ENCODE measurements around the gene KCND1. TPM values are rescaled to one million over a fixed set of nuclear protein-coding genes. Genes with fewer than 3 reads are reported as not detected.

The KCND1 gene
- total and polyA plus RNA-seq, 10 of the 15 experiments (the other 5 are each of a cell fraction or from before 2014, with no cell fraction given), result 0.02 to 1.0 (median 0.39) TPM

- ATAC-seq, result no peak
- intact Hi-C loops (cut with micrococcal nuclease; ENCODE audit: unreplicated experiment), result no loop called here
- H2AFZ ChIP-seq (ENCODE audit: control insufficient read depth, low read depth, low read length), result no peak overlapping the region
- no peaks in the 10 kb centered on the region for H3K9me3 ChIP-seq (replicated peaks; ENCODE audit: control insufficient read depth, insufficient read depth, low read length)
- FAIRE-seq, result no peak
- ChIA-PET SMC1A (ENCODE audit: uncharacterized antibody, unreplicated experiment) (no interaction called here), POLR2A (no interaction called here), CTCF (no interaction called here), RAD21 (ENCODE audit: unreplicated experiment) (no interaction called here)
- peaks cover 0 to 18% of the 10 kb centered on the region in 2 experiments; a peak in 3 of 4 replicates for H3K36me3 ChIP-seq (ENCODE audit: control insufficient read depth in 2 of 2, insufficient read depth in 2 of 2, low read length in 1 of 2)
- TF ChIP-seq, protein P1, sequence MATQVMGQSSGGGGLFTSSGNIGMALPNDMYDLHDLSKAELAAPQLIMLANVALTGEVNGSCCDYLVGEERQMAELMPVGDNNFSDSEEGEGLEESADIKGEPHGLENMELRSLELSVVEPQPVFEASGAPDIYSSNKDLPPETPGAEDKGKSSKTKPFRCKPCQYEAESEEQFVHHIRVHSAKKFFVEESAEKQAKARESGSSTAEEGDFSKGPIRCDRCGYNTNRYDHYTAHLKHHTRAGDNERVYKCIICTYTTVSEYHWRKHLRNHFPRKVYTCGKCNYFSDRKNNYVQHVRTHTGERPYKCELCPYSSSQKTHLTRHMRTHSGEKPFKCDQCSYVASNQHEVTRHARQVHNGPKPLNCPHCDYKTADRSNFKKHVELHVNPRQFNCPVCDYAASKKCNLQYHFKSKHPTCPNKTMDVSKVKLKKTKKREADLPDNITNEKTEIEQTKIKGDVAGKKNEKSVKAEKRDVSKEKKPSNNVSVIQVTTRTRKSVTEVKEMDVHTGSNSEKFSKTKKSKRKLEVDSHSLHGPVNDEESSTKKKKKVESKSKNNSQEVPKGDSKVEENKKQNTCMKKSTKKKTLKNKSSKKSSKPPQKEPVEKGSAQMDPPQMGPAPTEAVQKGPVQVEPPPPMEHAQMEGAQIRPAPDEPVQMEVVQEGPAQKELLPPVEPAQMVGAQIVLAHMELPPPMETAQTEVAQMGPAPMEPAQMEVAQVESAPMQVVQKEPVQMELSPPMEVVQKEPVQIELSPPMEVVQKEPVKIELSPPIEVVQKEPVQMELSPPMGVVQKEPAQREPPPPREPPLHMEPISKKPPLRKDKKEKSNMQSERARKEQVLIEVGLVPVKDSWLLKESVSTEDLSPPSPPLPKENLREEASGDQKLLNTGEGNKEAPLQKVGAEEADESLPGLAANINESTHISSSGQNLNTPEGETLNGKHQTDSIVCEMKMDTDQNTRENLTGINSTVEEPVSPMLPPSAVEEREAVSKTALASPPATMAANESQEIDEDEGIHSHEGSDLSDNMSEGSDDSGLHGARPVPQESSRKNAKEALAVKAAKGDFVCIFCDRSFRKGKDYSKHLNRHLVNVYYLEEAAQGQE (IDR thresholded peaks at IDR 0.05; ENCODE audit: low read depth, low read length), result peak; percentile 86
- TF ChIP-seq EZH2 (IDR thresholded peaks at IDR 0.05; ENCODE audit: borderline replicate concordance, control insufficient read depth, low read depth, low read length), result no peak
- no peak for TF ChIP-seq GATAD2B (conservative IDR thresholded peaks at IDR 0.05; ENCODE audit: low read depth)
- H3K4me2 ChIP-seq (ENCODE audit: control insufficient read depth, insufficient read depth), result no peak overlapping the region
- H3K9ac ChIP-seq (ENCODE audit: control insufficient read depth, insufficient read depth, low read length), result no peak overlapping the region
- no peak overlapping the region for H3K4me3 ChIP-seq
- no peaks in the 10 kb centered on the region for H3K27me3 ChIP-seq (replicated peaks in 1 of 2; ENCODE audit: control insufficient read depth in 2 of 2, insufficient read depth in 2 of 2, low read length in 1 of 2)
- no peak for DNase-seq (ENCODE audit: low read depth, low spot score)
- H3K4me1 ChIP-seq (ENCODE audit: control insufficient read depth, insufficient read depth, low read length), result no peaks in the 10 kb centered on the region; the same call in none of the 2 replicates
- no TSS peak for BruUV-seq (replicated peaks)
- WGBS (ENCODE audit: insufficient coverage, insufficient replicate concordance, low lambda C conversion rate, missing lambda C conversion rate), result 33% methylated on average over 6 of the region's 6 CpGs
- peaks cover 15% of the 10 kb centered on the region for H3K79me2 ChIP-seq (ENCODE audit: control insufficient read depth, insufficient read depth, low read length)
- no peaks in the 10 kb centered on the region; the same call in 1 of the 2 replicates for H4K20me1 ChIP-seq (ENCODE audit: control insufficient read depth, insufficient read depth)
- in situ Hi-C loops (cut with MboI), result no loop called here
- no peak overlapping the region for H3K27ac ChIP-seq (ENCODE audit: control insufficient read depth, insufficient read depth)
Measured at GRCh38 chrX:48996969-48997368, 25.3 kb upstream of the KCND1 start.

- FAIRE-seq (no peak), ATAC-seq (no peak), DNase-seq (ENCODE audit: low read depth, low spot score) (no peak)
- no peak overlapping the region for H3K9ac ChIP-seq (ENCODE audit: control insufficient read depth, insufficient read depth, low read length)
- no peak overlapping the region for H3K4me3 ChIP-seq
- no peaks in the 10 kb centered on the region for H3K79me2 ChIP-seq (ENCODE audit: control insufficient read depth, insufficient read depth, low read length)
- H3K9me3 ChIP-seq (replicated peaks; ENCODE audit: control insufficient read depth, insufficient read depth, low read length), result no peaks in the 10 kb centered on the region
- no peaks in the 10 kb centered on the region for H3K27me3 ChIP-seq (replicated peaks in 1 of 2; ENCODE audit: control insufficient read depth in 2 of 2, insufficient read depth in 2 of 2, low read length in 1 of 2)
- H4K20me1 ChIP-seq (ENCODE audit: control insufficient read depth, insufficient read depth), result no peaks in the 10 kb centered on the region
- in situ Hi-C loops (cut with MboI) (no loop called here), intact Hi-C loops (cut with micrococcal nuclease; ENCODE audit: unreplicated experiment) (no loop called here)
- no TSS peak for BruUV-seq (replicated peaks)
- no peak overlapping the region for H2AFZ ChIP-seq (ENCODE audit: control insufficient read depth, low read depth, low read length)
- ChIA-PET POLR2A (no interaction called here), SMC1A (ENCODE audit: uncharacterized antibody, unreplicated experiment) (interaction anchor here (0.6 to 1.1 kb wide), 2 partner anchors 52 to 299 kb away, joined by 3 read pairs; no protein-coding TSS in a partner anchor), RAD21 (ENCODE audit: unreplicated experiment) (no interaction called here), CTCF (interaction anchor here (0.8 kb wide), 1 partner anchor 18 kb away, joined by 3 read pairs; no protein-coding TSS in a partner anchor)
- H3K27ac ChIP-seq (ENCODE audit: control insufficient read depth, insufficient read depth), result no peak overlapping the region
- H3K4me2 ChIP-seq (ENCODE audit: control insufficient read depth, insufficient read depth), result no peak overlapping the region
- no peaks in the 10 kb centered on the region for H3K4me1 ChIP-seq (ENCODE audit: control insufficient read depth, insufficient read depth, low read length)
- peaks cover 0 to 10% of the 10 kb centered on the region in 2 experiments; a peak in 2 of 4 replicates for H3K36me3 ChIP-seq (ENCODE audit: control insufficient read depth in 2 of 2, insufficient read depth in 2 of 2, low read length in 1 of 2)
- TF ChIP-seq HDGF (IDR thresholded peaks at IDR 0.05) (no peak), EP300 (IDR thresholded peaks at IDR 0.05; ENCODE audit: borderline replicate concordance in 1 of 2, control insufficient read depth in 1 of 2, low read depth in 2 of 2, low read length in 2 of 2) (no peak), CBX3 (IDR thresholded peaks at IDR 0.05; ENCODE audit: borderline replicate concordance, low read depth) (no peak), HSF1 (IDR thresholded peaks at IDR 0.05; ENCODE audit: low read depth, low read length) (no peak), ZZZ3 (IDR thresholded peaks at IDR 0.05; ENCODE audit: control insufficient read depth, insufficient read length, low read depth) (no peak), SREBF2 (IDR thresholded peaks at IDR 0.05; ENCODE audit: low read length) (no peak)
Measured at GRCh38 chrX:48992341-48992740, 20.7 kb upstream of the KCND1 start.

Measured in GM12878 (cell line).